ENCODE results near the gene TRIM41. TPM values are rescaled to one million over a fixed set of nuclear protein-coding genes. Genes with fewer than 3 reads are reported as not detected.

TRIM41 gene
- total and polyA plus RNA-seq, 2 experiments from 2014 or later: 6.2 to 8.7 TPM

- DNase-seq (ENCODE audit: low spot score) (no peak), ATAC-seq (no peak)
- Mint-ChIP-seq H3K9me3 (no peaks in the 10 kb centered on the region), H3K36me3 (ENCODE audit: low read depth) (peaks cover 41% of the 10 kb centered on the region), H3K27me3 (ENCODE audit: insufficient read depth, low read depth, poor library complexity) (peaks cover 13% of the 10 kb centered on the region), H3K4me3 (no peak overlapping the region), H3K27ac (no peak overlapping the region), H3K4me1 (peaks cover 23% of the 10 kb centered on the region)
- H3K4me2 ChIP-seq: no peak overlapping the region
- H3K9me2 ChIP-seq (ENCODE audit: insufficient read depth): no peaks in the 10 kb centered on the region
- H3K36me3 ChIP-seq (ENCODE audit: insufficient read depth): peaks cover 32% of the 10 kb centered on the region
- H3K4me3 ChIP-seq: no peak overlapping the region
- H3K27me3 ChIP-seq (ENCODE audit: insufficient read depth): no peaks in the 10 kb centered on the region
- H3K27ac ChIP-seq (ENCODE audit: low read depth): no peak overlapping the region
- H3F3A ChIP-seq (replicated peaks; ENCODE audit: low read depth): peaks cover 22% of the 10 kb centered on the region
- peaks cover 17% of the 10 kb centered on the region for H3K4me1 ChIP-seq (ENCODE audit: insufficient read depth)
- TF ChIP-seq, protein P1, sequence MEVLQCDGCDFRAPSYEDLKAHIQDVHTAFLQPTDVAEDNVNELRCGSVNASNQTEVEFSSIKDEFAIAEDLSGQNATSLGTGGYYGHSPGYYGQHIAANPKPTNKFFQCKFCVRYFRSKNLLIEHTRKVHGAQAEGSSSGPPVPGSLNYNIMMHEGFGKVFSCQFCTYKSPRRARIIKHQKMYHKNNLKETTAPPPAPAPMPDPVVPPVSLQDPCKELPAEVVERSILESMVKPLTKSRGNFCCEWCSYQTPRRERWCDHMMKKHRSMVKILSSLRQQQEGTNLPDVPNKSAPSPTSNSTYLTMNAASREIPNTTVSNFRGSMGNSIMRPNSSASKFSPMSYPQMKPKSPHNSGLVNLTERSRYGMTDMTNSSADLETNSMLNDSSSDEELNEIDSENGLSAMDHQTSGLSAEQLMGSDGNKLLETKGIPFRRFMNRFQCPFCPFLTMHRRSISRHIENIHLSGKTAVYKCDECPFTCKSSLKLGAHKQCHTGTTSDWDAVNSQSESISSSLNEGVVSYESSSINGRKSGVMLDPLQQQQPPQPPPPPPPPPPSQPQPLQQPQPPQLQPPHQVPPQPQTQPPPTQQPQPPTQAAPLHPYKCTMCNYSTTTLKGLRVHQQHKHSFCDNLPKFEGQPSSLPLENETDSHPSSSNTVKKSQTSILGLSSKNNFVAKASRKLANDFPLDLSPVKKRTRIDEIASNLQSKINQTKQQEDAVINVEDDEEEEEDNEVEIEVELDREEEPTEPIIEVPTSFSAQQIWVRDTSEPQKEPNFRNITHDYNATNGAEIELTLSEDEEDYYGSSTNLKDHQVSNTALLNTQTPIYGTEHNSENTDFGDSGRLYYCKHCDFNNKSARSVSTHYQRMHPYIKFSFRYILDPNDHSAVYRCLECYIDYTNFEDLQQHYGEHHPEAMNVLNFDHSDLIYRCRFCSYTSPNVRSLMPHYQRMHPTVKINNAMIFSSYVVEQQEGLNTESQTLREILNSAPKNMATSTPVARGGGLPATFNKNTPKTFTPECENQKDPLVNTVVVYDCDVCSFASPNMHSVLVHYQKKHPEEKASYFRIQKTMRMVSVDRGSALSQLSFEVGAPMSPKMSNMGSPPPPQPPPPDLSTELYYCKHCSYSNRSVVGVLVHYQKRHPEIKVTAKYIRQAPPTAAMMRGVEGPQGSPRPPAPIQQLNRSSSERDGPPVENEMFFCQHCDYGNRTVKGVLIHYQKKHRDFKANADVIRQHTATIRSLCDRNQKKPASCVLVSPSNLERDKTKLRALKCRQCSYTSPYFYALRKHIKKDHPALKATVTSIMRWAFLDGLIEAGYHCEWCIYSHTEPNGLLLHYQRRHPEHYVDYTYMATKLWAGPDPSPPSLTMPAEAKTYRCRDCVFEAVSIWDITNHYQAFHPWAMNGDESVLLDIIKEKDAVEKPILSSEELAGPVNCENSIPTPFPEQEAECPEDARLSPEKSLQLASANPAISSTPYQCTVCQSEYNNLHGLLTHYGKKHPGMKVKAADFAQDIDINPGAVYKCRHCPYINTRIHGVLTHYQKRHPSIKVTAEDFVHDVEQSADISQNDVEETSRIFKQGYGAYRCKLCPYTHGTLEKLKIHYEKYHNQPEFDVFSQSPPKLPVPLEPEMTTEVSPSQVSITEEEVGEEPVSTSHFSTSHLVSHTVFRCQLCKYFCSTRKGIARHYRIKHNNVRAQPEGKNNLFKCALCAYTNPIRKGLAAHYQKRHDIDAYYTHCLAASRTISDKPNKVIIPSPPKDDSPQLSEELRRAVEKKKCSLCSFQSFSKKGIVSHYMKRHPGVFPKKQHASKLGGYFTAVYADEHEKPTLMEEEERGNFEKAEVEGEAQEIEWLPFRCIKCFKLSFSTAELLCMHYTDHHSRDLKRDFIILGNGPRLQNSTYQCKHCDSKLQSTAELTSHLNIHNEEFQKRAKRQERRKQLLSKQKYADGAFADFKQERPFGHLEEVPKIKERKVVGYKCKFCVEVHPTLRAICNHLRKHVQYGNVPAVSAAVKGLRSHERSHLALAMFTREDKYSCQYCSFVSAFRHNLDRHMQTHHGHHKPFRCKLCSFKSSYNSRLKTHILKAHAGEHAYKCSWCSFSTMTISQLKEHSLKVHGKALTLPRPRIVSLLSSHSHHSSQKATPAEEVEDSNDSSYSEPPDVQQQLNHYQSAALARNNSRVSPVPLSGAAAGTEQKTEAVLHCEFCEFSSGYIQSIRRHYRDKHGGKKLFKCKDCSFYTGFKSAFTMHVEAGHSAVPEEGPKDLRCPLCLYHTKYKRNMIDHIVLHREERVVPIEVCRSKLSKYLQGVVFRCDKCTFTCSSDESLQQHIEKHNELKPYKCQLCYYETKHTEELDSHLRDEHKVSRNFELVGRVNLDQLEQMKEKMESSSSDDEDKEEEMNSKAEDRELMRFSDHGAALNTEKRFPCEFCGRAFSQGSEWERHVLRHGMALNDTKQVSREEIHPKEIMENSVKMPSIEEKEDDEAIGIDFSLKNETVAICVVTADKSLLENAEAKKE (CRISPR knock-in tag; IDR thresholded peaks at IDR 0.05): no peak
- TF ChIP-seq ETS1 (IDR thresholded peaks at IDR 0.05): no peak
- TF ChIP-seq JUNB (IDR thresholded peaks at IDR 0.05; ENCODE audit: unreplicated experiment): no peak
- TF ChIP-seq CREB1 (CRISPR knock-in tag; IDR thresholded peaks at IDR 0.05; ENCODE audit: low read depth): no peak
- peaks cover 49% of the 10 kb centered on the region for H4K20me1 ChIP-seq (replicated peaks; ENCODE audit: insufficient read depth)
- H2AFZ ChIP-seq: no peak overlapping the region
- H3K79me2 ChIP-seq (replicated peaks; ENCODE audit: insufficient read depth): peaks cover 91% of the 10 kb centered on the region
These were observed 32.9 kb downstream of the TRIM41 start for GRCh38 chr5:181255836-181256578.

All from GM23338 (cell line).